DMS79 treated with DMSO at 0.1 percent for 48 hours (cell line): ENCODE results near the gene CHKB.

Experiments used
- DNase-seq: peaks from one replicate; lab custom pipeline; 2025; lab: John Stamatoyannopoulos, UW

CHKB gene

DNA sequence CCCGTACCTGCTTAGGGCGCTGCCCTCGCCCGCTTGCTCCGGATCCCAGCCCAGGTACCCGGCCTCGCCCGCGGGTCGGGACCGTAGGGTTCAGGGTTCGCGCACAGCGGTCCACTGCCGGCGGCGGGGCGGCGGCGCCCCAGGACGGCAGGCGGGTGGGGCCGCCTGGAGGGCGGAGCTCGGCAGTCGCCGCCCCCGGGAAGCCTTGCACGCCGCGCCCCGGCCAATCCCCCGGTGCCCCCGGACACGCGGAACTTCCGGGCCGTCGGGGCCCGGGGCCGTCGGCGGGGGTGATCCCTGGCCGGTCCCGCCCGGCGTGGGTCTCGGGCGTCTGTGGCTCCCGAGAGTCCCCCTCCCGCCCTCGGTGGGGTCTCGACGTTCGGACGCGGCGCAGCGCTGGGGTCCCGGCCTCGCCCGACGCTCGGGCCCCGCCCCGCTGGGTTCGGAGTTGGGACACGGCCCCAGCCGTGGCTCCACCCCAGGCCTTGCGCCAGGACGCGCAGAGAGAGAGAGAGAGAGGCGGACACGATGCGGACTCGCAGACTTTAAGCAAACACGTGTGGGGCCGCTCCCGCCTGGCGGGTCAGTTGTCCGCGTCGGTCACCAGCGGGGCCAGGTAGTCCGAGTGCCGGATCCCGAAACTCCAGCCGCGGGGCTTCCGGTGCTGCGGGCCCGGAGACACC lies 52.6 kb downstream of the CHKB start, which contains the start of gene TYMP:
TYMP (minus strand) TSS at position 116 of the 683 bp plus-strand sequence. CDS start 303 bp downstream, outside the sequence.
- DNase-seq: no peak

DNA sequence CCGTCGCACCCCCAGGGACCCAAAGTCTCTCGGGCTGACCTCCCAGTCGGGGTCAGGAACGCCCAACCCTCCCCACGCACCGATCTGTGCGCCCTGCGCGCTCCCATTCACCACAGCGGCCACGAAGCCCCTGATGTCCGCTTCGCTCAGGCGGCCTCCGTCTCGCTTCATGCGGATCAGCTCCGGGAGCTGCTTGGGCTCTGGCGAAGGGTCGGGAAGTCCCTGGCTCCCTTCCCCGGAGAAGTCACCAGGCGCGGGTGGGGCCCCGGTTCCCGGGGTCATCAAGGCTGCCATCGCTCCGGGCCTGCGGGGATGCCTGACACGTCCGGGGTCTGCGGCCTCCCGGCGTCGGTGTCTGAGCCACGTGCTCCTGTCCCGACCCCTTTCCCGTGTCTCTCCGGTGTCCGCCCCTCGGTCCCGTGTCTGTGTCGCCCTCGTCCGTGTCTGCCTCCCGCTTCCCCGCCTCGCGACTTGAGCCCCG lies 53.2 kb downstream of the CHKB start:
- no peak for DNase-seq
